HG03108 (cell line): Measurements from ENCODE around the gene ENDOU.

Experiments
- ATAC-seq: cut with Tn5 transposase; IDR thresholded peaks from one replicate; pipeline ENCODE4 v1.9.1; 2021; ENCODE audit warnings: moderate library complexity; ENCODE audit not compliant: unreplicated experiment

The ENDOU gene

GRCh38 chr12:47744778-47745436 lies 19.6 kb upstream of the ENDOU start:
- no peak for ATAC-seq

GRCh38 chr12:47744005-47744651 lies 18.8 kb upstream of the ENDOU start:
- no peak for ATAC-seq

GRCh38 chr12:47743311-47743860 lies 18.1 kb upstream of the ENDOU start:
- ATAC-seq: no peak

GRCh38 chr12:47742253-47742825 lies 17.0 kb upstream of the ENDOU start:
- ATAC-seq: no peak

- peak; percentile 38 for ATAC-seq
These were observed 16.0 kb upstream of the ENDOU start for GRCh38 chr12:47741340-47741703.

- peak; percentile 56 for ATAC-seq
These were observed 15.5 kb upstream of the ENDOU start for GRCh38 chr12:47740606-47741339.

- peak; percentile 64 for ATAC-seq
These were observed 14.7 kb upstream of the ENDOU start for GRCh38 chr12:47739979-47740378.

- ATAC-seq: no peak
These were observed 14.0 kb upstream of the ENDOU start for GRCh38 chr12:47739297-47739696.

GRCh38 chr12:47737936-47738594 lies 12.8 kb upstream of the ENDOU start:
- ATAC-seq: no peak

- no peak for ATAC-seq
These were observed 11.8 kb upstream of the ENDOU start for GRCh38 chr12:47736877-47737676.

GRCh38 chr12:47736216-47736615 lies 10.9 kb upstream of the ENDOU start:
- no peak for ATAC-seq

GRCh38 chr12:47735649-47736048 lies 10.4 kb upstream of the ENDOU start:
- ATAC-seq: no peak

- no peak for ATAC-seq
These were observed 9.6 kb upstream of the ENDOU start for GRCh38 chr12:47734725-47735480.

GRCh38 chr12:47733142-47733541 lies 7.9 kb upstream of the ENDOU start:
- no peak for ATAC-seq

- no peak for ATAC-seq
These were observed 7.2 kb upstream of the ENDOU start for GRCh38 chr12:47732504-47732903.

GRCh38 chr12:47731723-47732122 lies 6.4 kb upstream of the ENDOU start:
- ATAC-seq: no peak

- ATAC-seq: no peak
These were observed 5.1 kb upstream of the ENDOU start for GRCh38 chr12:47730341-47730744.

- no peak for ATAC-seq
These were observed 3.9 kb upstream of the ENDOU start for GRCh38 chr12:47729233-47729632.

GRCh38 chr12:47725893-47726292 lies 603 bp upstream of the ENDOU start:
- ATAC-seq: peak; percentile 90
